Omental fat pad (tissue), 4 donors: ENCODE results near the gene SAMD8. TPM values are rescaled to one million over a fixed set of nuclear protein-coding genes. Genes with fewer than 3 reads are reported as not detected.

Source experiments
- ATAC-seq: fragments of 150-250 bp; one replicate; pipeline ENCODE4 v1.9.1; 2016; ENCODE audit warnings: mild to moderate bottlenecking, moderate library complexity; ENCODE audit not compliant: low FRiP score
- DNase-seq: peaks from one replicate; pipeline ENCODE4 v3.0.0-alpha.2; 2019; ENCODE audit warnings: low spot score
- total RNA-seq, 4 donors: library from RNA; depleted of rRNA; stranded (reverse); fragments of >200 nt; gene quantifications; one replicate each; pipeline ENCODE4 v1.1.0, GENCODE V29; 2016
- TF ChIP-seq, protein P1 (sequence below), 3 donors: fragments of 450-650 bp; IDR thresholded peaks; one replicate each; pipeline ENCODE4 v1.5.1; 2016 to 2017; ENCODE audit warnings: antibody characterized with exemption in 3 of 3, mild to moderate bottlenecking in 3 of 3, moderate library complexity in 2 of 3

The SAMD8 gene
- total RNA-seq, 4 donors from 2014 or later = 38.9 to 54.2 (median 43.7) TPM

DNA sequence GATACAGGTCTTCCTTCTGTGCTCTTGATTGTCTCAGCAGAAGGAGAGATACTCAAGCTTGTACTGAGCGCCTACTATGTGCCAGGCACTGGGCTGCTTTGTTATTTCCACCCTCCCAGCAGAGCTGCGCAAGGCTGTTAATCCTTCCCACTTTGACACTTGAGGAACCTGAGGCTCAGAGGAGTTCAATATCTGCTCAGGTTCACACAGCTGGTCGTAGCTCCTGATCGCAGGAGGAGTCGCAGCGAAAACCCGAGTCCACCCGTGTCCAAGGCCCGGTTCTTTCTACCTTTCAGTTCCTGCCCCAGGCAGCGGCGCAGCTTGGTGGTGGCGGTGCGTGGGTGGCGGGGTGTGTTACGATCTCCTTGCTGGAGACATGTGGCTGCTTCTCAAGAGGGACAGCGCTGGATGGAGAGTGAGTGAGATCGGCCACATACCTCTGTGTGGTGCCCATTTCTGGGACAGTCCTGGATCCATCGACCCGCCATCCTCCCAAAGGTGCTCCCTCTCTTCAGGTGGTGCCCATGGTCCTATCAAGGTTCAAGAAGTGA is 26.5 kb upstream of the SAMD8 start:
- no peak for DNase-seq
- TF ChIP-seq, protein P1, sequence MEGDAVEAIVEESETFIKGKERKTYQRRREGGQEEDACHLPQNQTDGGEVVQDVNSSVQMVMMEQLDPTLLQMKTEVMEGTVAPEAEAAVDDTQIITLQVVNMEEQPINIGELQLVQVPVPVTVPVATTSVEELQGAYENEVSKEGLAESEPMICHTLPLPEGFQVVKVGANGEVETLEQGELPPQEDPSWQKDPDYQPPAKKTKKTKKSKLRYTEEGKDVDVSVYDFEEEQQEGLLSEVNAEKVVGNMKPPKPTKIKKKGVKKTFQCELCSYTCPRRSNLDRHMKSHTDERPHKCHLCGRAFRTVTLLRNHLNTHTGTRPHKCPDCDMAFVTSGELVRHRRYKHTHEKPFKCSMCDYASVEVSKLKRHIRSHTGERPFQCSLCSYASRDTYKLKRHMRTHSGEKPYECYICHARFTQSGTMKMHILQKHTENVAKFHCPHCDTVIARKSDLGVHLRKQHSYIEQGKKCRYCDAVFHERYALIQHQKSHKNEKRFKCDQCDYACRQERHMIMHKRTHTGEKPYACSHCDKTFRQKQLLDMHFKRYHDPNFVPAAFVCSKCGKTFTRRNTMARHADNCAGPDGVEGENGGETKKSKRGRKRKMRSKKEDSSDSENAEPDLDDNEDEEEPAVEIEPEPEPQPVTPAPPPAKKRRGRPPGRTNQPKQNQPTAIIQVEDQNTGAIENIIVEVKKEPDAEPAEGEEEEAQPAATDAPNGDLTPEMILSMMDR (IDR thresholded peaks at IDR 0.05) = no peak
- no peak for ATAC-seq

DNA sequence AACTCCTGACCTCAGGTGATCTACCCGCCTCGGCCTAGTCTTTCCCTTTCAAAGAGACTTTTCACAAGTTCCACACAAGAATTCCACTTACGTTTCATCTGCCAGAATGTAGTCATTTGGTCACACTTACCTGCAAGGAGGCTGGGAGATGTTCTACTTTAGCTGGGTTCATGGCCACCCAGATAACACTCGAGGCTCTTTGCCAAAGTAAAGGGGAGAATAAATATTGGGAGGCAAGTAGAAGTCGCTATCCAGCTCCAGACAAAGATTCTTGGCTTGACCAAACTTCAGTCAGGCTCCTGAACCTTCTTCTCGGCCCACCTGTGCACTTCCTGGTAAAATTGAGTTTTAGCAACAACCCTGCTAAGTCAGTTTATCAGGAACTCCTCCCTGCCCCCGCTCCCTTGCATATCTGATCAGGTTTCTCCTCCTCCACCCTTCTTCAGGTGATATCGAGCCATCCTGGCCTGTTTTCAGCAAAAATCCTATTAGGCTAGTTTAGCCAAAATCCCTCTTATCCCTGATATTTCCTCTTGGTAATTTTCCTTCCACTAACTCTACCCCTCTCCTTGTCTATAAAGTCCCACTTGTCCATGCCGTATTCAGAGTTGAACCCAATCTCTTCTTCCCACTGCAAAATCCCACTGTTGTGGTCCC is 25.1 kb upstream of the SAMD8 start:
- no peak for DNase-seq
- ATAC-seq = no peak
- TF ChIP-seq, protein P1 (IDR thresholded peaks at IDR 0.05) = no peak

DNA sequence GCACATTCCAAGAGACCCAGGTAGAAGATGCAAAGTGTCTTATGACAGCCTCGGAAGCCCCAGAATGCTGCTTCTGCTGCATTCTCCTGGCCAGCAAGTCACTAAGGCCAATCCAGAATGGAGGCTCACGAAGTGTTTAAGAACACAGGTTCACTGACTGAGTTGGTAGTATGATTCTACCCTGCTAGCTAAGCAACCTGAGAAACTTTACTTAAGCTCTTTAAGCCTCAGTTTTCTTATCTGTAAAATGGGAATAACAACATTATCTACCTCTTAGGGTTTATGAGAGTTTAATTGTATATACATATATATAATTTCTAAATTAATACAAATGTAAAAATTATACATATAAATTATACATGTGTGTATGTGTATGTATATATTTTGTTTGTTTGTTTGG is 22.8 kb upstream of the SAMD8 start:
- no peak for DNase-seq
- ATAC-seq = no peak
- TF ChIP-seq, protein P1 (IDR thresholded peaks at IDR 0.05) = no peak

- TF ChIP-seq, protein P1 (IDR thresholded peaks at IDR 0.05) = no peak
- no peak for DNase-seq
- no peak for ATAC-seq
Observed at GRCh38 chr10:75089634-75090033, 21.8 kb upstream of the SAMD8 start.

DNA sequence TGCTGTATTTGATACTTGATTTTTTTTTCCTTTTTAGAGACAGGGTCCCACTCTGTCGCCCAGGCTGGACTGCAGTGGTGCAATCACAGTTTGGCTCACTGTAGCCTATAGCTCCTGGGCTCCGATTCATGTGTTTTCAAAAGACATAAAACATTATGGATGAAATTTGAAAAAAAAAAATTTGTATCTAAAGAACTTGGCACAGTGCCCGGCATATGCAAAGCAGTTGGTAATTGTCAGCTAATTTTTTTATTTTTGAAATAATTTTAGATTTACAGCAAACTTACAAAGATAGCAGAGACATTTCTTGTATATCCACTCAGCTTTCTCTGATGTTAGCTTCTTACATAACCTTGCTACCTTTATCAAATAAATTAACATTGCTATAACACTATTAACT is 20.3 kb upstream of the SAMD8 start:
- no peak for ATAC-seq
- TF ChIP-seq, protein P1 (IDR thresholded peaks at IDR 0.05) = no peak

GRCh38 chr10:75094465-75094864 is 17.0 kb upstream of the SAMD8 start:
- DNase-seq (no peak), ATAC-seq (no peak)

More for the DNA sequence above, 20.3 kb upstream of the SAMD8 start:
- no peak for DNase-seq

More at GRCh38 chr10:75094465-75094864, 17.0 kb upstream of the SAMD8 start:
- TF ChIP-seq, protein P1 (IDR thresholded peaks at IDR 0.05) = no peak
